HCEC 1CT (cell line): ENCODE results near the gene PRPS1.
"Not testable (repeated sequence)": the region's sequence is repeated elsewhere in the genome, so short reads cannot be mapped to it uniquely, and the experiment has no call there.

Experiments
- DNase-seq: peaks from one replicate; pipeline ENCODE4 v3.0.0-alpha.2; 2017

PRPS1 gene

GRCh38 chrX:107630031-107630689 is 1.9 kb downstream of the PRPS1 start:
- DNase-seq = no peak

DNA sequence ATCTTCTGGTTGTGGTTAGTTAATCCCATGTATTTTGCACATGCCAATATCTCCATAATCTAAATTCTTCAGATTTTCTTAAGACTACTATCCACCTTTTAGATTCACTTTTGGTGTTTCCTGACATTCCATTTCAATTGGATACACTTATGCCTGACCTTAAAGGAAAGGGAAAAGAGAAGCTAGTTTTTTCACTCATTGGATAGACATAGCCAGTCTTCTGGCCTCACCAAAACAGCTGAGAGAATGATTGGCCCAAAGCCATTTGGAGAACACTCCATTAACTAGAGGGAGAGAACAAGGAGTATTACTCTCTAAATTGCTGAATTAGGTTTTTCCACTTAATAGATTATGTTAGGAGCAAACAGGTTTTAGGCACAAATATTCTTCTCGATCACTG is 4.0 kb downstream of the PRPS1 start:
- DNase-seq = no peak

- DNase-seq = no peak
These were observed 18.4 kb downstream of the PRPS1 start for GRCh38 chrX:107646735-107647134.

DNA sequence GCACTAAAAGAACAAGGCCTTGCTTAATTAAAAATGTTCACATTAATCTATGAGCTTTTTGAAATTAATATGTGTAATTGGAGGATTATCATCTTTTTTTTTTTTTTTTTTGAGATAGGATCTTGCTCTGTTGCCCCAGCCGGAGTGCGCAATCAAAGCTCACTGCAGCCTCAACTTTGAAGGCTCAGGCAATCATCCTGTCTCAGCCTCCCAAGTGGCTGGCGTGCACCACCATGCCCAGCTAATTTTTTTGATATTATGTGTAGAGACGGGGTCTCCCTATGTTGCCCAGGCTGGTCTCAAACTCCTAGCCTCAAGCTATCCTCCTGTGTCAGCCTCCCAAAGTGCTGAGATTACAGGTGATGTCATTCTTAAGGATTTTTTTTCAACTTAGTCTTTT is 20.0 kb downstream of the PRPS1 start:
- DNase-seq = no peak

GRCh38 chrX:107654566-107654871 is 26.2 kb downstream of the PRPS1 start:
- DNase-seq = no peak

DNA sequence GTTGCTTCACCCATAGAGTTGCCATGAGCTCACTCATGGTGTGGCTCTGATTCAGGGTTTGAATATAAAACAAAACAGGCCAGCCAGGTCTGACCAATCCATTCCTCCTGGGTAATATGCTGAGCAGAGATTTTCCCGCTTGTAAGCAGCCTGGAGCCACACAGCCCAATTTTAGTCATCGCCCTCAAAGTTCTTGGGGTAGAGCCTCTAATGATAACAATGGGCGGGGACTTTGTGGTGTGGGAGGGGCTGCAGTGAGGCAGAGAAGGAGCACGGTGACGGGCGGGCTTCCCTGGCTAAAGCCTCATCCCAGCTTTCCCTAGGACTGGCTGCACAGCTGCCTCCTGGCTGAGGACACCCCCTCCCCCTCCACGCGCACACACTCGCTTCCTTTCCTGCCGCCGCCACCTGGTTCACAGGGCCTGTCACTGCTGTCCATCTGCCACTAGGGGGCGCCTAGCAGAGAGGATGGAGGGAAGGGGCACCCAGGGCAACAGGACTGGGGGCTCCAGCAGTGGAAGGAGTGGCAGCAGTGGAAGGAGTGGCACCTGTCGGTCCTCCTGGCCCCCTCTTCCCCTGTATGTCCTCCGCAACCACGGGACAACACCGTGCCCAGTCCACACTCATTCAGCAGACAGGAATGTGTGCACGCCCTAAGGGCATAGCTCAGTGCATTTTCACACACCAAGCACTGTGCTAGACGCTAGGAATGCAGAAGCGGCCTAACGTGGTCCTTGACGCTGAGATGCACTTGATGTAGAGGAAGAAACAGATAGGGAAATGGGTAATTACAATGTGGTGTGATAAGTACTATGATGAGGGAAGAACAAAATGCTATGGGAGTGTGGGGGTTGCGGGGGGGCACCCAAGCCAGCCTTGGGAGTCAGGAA is 26.8 kb downstream of the PRPS1 start:
- DNase-seq = peak; percentile 93

DNA sequence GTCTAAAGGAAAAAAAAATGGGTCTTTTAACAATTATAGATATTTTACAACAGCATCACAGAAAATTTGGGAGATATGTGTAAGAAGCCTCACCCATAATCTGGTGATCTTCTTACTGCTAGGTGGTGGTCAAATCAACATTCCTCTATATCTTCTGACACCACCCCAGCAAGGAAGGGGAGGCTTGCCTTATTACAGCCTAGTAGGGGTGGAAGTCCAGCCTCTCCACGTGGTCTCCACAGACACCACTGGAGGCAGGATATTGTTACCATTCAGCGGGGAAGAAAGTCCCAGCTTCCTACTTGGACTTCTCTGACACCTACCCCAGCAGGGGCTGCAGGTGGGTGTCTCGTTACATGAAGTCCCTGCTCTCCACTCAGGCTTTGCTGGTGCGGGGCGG is 28.7 kb downstream of the PRPS1 start:
- DNase-seq = no peak

GRCh38 chrX:107658660-107659059 is 30.4 kb downstream of the PRPS1 start:
- no peak for DNase-seq

GRCh38 chrX:107659286-107659685 is 31.0 kb downstream of the PRPS1 start:
- no peak for DNase-seq

GRCh38 chrX:107659768-107660167 is 31.5 kb downstream of the PRPS1 start:
- DNase-seq = peak; percentile 30

- DNase-seq = no peak
These were observed 33.8 kb downstream of the PRPS1 start for GRCh38 chrX:107662145-107662544.

DNA sequence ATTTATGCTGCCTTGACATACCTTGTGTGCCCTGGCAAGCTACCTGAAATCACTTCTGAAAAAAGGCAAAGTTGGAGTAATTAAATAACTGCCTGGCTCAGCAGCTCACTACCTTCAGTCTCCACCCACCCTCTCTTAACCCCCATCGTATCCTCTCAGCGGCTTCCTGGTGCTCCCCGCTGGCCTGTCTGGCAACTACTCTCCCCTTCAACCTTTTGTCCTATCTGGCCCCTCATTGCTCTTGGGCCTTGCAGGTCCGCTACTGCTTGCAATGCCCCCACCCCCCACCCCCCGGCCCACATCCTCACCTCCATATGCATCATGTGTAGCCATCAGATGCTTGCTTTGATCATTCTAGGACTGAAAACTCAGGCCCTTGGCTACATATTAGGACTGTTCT is 34.5 kb downstream of the PRPS1 start:
- DNase-seq = no peak

DNA sequence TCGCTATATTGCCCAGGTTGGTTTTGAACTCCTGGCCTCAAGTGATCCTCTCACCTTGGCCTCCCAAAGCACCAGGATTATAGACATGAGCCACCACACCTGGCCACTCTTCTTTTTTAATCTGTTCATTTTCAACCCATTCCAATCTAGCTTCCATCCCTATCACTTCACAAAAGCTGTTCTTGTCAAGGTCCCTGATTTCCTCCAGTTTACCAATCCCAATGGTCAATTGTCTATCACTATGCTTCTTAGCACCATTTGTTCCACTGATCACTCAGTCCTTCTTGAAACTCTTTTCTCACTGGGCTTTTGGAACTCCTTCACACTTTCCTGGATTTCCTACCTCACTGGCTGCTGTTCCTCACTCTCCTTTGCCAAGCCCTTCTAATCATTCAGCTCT is 38.6 kb downstream of the PRPS1 start:
- DNase-seq = no peak

DNA sequence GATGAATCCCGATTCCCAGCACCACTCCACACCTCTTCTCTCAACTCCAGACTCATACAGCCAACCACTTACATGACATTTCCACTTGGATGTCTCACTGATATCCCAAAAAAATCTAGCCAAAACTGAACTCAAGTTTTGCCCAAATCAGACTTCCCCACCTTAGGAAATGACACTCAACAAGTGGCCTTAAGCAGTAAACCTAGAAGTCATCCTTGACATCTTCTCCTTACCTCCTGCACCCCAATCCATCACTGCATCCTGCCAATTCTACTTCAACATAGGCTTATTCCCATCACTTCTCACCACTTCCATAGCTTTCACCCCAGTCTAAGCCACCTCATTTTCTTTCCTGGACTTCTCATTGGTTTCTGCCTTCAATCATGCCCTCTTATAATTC is 39.1 kb downstream of the PRPS1 start:
- no peak for DNase-seq

DNA sequence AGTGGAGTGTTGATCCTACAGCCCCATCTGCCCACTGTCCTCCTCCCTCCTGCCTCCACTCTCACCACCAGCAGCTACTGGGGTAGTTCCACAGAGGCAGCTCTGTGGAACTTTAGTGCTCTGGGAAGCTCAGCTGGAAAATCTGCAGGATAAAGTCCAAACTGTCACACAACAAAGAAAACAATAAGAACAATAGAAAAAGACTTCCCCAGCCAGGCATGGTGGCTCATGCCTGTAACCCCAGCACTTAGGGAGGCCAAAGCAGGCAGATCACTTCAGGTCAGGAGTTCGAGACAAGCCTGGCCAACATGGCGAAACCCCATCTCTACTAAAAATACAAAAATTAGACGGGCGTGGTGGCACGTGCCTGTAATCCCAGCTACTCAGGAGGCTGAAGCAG is 40.4 kb downstream of the PRPS1 start:
- DNase-seq = not testable (repeated sequence)

- no peak for DNase-seq
These were observed 41.0 kb downstream of the PRPS1 start for GRCh38 chrX:107669261-107669660.

GRCh38 chrX:107669885-107670628 is 41.7 kb downstream of the PRPS1 start:
- no peak for DNase-seq

GRCh38 chrX:107671256-107671655 is 42.9 kb downstream of the PRPS1 start:
- DNase-seq = not testable (repeated sequence)

GRCh38 chrX:107672955-107673378 is 44.7 kb downstream of the PRPS1 start:
- DNase-seq = peak; percentile 78

DNA sequence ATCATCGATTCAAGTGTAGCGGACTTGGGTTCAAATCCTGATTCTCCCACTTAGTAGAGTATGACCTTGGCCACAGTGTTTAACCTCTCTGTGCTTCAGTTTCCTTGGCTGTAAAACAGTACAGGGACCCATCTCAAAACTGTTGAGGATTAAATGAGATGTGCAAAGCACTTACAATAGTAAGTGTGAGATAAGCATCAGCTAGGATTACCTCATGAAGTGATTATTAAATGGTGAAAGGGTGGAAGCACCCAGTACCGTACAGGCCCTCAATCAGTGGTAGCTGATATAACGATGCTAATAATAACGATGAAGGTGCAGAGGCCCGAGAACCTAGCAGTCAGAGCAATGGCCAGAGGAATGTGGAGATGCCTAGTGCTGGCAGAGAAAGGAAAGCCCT is 45.1 kb downstream of the PRPS1 start:
- no peak for DNase-seq

DNA sequence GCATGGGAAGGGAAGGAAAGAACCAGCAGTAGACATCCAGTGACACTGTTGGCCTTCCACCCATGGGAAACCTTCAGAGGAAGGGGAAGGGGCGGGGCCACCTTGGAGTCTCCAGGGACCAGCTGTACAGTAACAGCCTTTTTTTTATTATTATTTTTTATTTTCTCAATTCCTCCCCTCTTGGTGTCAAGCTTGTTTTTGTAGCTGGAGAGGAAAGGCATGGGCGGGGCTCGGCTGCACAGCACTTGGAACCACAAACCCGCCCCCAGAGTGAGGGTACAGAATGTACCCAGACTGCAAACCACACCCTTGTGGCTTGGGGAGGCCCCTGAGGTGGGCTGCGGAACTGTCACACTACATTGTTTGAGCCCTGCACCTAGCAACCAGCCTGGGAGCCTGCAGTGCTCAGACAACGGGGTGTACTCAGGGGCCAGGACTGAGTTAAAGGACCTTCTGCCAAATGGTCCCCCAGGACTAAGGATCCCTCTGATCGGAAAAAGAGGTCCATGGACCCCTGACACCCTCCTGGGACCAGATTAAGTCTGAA is 45.7 kb downstream of the PRPS1 start:
- DNase-seq = peak; percentile 78

GRCh38 chrX:107674480-107675364 is 46.4 kb downstream of the PRPS1 start:
- peak; percentile 77 for DNase-seq

- no peak for DNase-seq
These were observed 47.0 kb downstream of the PRPS1 start for GRCh38 chrX:107675365-107675654.
